Activated CD4-positive, alpha-beta memory T cell treated with anti-CD3 and anti-CD28 coated beads, Interleukin-2, amount 10 ng/mL, durations not matched to agents 7 days and 5 days (primary cell): ENCODE data around the gene TMC8. TPM values are rescaled to one million over a fixed set of nuclear protein-coding genes. Genes with fewer than 3 reads are reported as not detected.

Source experiments
- CTCF ChIA-PET: fragments of 350-600 bp; sonication (Branson Sonifier 250); formaldehyde crosslinking; loops from one replicate; lab custom pipeline; 2021; ENCODE audit warnings: antibody characterized with exemption, inconsistent platforms; lab: Charles Lee
- POLR2A ChIA-PET: fragments of 350-600 bp; sonication (Branson Sonifier 250); formaldehyde crosslinking; loops from one replicate; lab custom pipeline; 2021; ENCODE audit warnings: antibody characterized with exemption; lab: Charles Lee
- DNase-seq: peaks from one replicate; pipeline ENCODE4 v3.0.0-alpha.2; 2020
- H3K27ac Mint-ChIP-seq: one replicate; pipeline ENCODE4 v1.8.0; 2021; ENCODE audit warnings: mild to moderate bottlenecking, mixed read lengths
- H3K27me3 Mint-ChIP-seq: one replicate; pipeline ENCODE4 v1.8.0; 2021; ENCODE audit warnings: mixed read lengths
- H3K36me3 Mint-ChIP-seq: one replicate; pipeline ENCODE4 v1.8.0; 2021; ENCODE audit warnings: low read depth, mixed read lengths
- H3K4me1 Mint-ChIP-seq: one replicate; pipeline ENCODE4 v1.8.0; 2021; ENCODE audit warnings: mixed read lengths
- H3K4me3 Mint-ChIP-seq: one replicate; pipeline ENCODE4 v1.8.0; 2021; ENCODE audit warnings: mild to moderate bottlenecking, mixed read lengths
- H3K9me3 Mint-ChIP-seq: one replicate; pipeline ENCODE4 v1.8.0; 2021; ENCODE audit warnings: mixed read lengths
- total RNA-seq, 2 experiments: library from RNA; stranded (reverse); gene quantifications; one replicate each; pipeline ENCODE4 v1.2.3, GENCODE V29; 2021

Gene TMC8
- total RNA-seq, 2 experiments from 2014 or later: 316 to 334 TPM

DNA sequence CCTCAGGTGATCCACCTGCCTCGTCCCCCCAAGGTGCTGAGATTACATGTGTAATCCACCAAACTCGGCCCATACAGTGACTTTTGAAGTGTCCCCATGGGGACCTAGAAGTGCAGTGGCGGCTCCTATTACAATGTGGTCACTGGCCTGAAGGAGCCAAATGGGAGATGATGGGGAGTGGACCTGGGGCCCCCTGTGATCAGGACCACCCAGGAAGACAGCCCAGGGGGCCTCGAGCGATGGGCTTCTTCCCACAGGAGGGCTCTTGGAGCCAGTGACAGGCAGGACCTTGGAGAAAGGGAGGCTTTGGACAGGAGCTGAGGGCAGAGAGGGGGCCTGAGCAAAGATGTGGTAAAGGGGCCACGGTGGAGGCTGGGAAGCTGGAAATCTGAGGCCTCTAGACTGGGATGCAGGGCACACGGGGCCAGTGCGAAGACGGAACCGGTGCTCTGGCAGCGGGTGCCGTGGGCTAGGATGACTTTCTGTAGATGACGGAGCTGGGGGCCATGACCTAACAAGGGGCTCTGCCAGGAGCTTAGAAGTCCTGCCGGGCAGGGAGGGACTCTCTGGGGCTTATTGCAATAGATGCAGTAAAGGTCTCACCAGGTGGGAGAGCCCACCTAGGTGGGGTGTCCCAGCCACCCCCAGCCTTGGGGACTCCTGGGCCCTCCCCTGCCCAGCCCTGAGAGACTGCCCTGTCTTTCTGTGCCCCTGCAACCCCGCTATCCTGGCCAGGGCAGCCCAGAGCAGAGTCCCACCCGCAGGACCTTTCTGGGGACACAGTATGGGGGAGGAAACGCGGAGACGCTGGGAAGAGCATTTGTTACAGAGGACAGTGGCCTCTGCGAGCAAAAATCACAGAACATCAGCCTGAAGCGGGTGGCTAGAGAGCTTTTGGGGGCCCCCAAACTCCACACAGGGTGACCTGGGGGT is 12.9 kb downstream of the TMC8 start:
- no peak for DNase-seq
- CTCF ChIA-PET: interaction anchor here (0.7 to 1.7 kb wide), 3 partner anchors 9 to 107 kb away, joined by 3 to 5 read pairs (median 4); no protein-coding TSS in a partner anchor
- no peaks in the 10 kb centered on the region for H3K9me3 Mint-ChIP-seq
- peaks cover 42% of the 10 kb centered on the region for H3K4me1 Mint-ChIP-seq
- H3K4me3 Mint-ChIP-seq: no peak overlapping the region
- POLR2A ChIA-PET: interaction anchor here (1.1 to 14.6 kb wide), 11 partner anchors 9 to 112 kb away, joined by 3 to 332 read pairs (median 5); partner anchors contain the start of genes SYNGR2, TMC6 and TMC8
- no peaks in the 10 kb centered on the region for H3K27me3 Mint-ChIP-seq
- no peak overlapping the region for H3K27ac Mint-ChIP-seq
- peaks cover 28% of the 10 kb centered on the region for H3K36me3 Mint-ChIP-seq

DNA sequence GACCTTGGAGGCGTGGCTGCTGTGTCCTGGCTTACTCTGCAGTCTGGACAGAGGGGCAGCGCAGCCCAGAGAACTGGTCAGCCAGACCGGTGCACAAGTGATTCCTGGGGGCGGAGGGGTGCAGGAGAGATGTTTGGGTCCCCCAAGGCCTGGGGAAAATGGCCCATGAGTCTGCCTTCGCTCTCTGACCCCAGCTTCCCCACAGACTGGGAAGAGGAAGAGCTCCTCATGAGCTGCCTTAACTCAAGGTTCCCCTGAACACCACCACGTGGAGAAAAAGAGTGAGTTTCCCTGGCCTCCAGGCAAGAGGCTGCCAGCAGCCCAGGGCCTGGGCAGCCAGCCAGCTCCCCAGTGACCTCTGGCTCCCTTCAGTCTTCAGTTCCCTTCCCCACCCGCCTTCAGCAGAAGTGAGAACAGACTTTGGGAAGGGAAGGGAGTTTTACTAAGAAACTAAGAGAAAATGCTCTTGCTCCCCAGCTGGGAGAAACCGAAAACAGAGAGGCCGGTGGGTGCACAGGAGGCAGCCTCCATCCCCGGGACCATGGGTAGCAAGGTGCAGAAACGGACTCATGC is 13.7 kb downstream of the TMC8 start:
- DNase-seq: no peak
- Mint-ChIP-seq H3K4me1 (peaks cover 37% of the 10 kb centered on the region), H3K27me3 (no peaks in the 10 kb centered on the region), H3K9me3 (no peaks in the 10 kb centered on the region), H3K36me3 (peaks cover 24% of the 10 kb centered on the region), H3K4me3 (no peak overlapping the region), H3K27ac (no peak overlapping the region)
- CTCF ChIA-PET: interaction anchor here (0.5 to 1.7 kb wide), 3 partner anchors 10 to 32 kb away, joined by 3 to 5 read pairs (median 4); no protein-coding TSS in a partner anchor
- POLR2A ChIA-PET: interaction anchor here (1.1 to 14.6 kb wide), 11 partner anchors 9 to 112 kb away, joined by 3 to 332 read pairs (median 6); partner anchors contain the start of genes SYNGR2, TMC6 and TMC8

DNA sequence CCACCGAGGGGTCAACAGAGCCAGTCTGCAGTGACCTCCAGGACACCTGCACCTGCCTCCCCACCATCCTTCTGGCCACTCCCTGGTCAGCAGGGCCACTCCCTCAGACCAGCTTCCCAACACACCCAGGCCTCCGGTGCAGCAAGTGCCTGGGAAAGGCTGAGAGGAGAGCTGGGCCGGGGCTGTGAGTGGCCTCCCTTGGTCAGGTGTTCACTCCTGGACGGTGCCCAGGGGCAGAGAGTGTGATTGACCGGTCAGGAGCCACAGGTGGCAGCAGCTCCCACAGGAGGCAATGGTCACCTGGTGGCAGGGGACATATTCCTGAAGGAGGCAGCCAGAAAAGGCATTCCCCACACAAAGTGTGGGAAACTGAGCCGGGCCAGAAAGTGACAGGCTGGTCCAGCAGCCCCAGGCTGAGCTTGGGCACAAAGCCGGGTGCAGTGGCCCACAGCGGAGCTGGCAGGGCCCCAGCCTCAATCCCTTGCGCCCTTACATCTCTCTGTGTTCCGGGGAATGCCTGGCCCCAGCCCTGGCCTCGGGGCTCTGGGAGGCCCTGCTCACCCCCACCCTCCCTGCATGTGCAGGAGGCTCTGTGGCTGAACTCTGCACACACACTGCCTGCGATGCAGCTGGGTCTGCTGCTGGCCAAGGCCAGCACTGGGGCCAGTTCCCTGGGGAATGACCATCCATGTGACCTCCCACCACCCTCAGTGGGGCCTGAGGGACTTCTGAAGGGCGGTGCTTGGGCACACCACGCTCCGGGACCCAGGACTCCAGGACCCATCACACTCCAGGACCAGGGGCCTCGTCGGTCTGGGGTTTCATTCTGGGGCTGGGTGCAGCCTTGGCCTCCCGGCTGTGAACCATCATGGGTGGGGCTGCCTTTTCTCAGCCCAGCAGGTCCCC is 14.4 kb downstream of the TMC8 start:
- Mint-ChIP-seq H3K9me3 (no peaks in the 10 kb centered on the region), H3K4me1 (peaks cover 32% of the 10 kb centered on the region), H3K27ac (no peak overlapping the region), H3K27me3 (no peaks in the 10 kb centered on the region), H3K4me3 (no peak overlapping the region), H3K36me3 (peaks cover 20% of the 10 kb centered on the region)
- ChIA-PET POLR2A (interaction anchor here (1.3 to 14.6 kb wide), 10 partner anchors 8 to 92 kb away, joined by 3 to 332 read pairs (median 6); partner anchors contain the start of genes SYNGR2, TMC6 and TMC8), CTCF (interaction anchor here (0.5 to 1.7 kb wide), 3 partner anchors 10 to 32 kb away, joined by 3 to 5 read pairs (median 4); no protein-coding TSS in a partner anchor)
- DNase-seq: no peak

DNA sequence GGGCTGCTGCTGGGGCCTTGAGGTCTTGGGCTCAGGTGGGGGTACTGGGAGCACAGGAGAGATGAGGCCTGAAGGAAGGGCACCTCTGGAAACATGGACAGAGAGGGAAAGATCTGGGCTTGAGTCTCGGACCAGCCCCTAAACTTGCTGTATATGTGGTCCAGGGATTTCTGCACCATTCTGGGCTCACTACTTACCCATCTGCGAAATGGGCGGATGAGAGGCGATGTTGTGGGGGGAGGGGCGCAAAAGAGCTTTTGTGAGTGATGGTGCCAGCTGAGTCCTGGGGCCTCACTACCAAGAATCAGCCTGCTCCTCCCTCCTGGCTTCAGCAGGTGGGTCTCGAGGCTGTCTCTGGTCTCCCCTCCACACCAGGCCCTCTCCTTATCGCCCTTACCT is 15.9 kb downstream of the TMC8 start:
- H3K27ac Mint-ChIP-seq: no peak overlapping the region
- POLR2A ChIA-PET: interaction anchor here (1.0 kb wide), 1 partner anchor 33 kb away, joined by 3 read pairs; no protein-coding TSS in a partner anchor
- H3K4me1 Mint-ChIP-seq: peaks cover 22% of the 10 kb centered on the region
- H3K4me3 Mint-ChIP-seq: no peak overlapping the region
- no peaks in the 10 kb centered on the region for H3K9me3 Mint-ChIP-seq
- CTCF ChIA-PET: interaction anchor here (1.0 to 1.3 kb wide), 3 partner anchors 9 to 30 kb away, joined by 3 read pairs; no protein-coding TSS in a partner anchor
- H3K36me3 Mint-ChIP-seq: peaks cover 12% of the 10 kb centered on the region
- DNase-seq: no peak
- no peaks in the 10 kb centered on the region for H3K27me3 Mint-ChIP-seq

DNA sequence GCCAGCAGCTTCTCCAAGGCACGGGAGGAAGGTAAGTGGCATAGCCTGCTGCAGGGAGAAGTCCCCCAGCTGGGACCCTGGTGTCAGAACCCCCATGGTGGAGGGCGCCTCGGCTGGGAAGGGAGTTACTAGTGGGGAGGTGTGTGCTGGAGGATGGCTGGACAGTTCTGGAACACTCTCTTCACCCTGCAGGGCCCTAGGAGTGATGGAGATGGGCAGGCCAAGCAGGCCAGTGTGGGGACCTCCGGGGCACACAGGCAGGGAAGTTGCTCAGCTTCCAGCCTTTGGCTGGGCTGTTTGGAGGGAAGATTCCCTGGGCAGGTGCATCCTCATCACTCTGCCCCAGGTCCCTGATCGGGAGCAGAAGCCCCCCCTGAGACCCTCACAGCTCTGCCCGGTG is 16.3 kb downstream of the TMC8 start:
- Mint-ChIP-seq H3K4me1 (peaks cover 19% of the 10 kb centered on the region), H3K27ac (no peak overlapping the region), H3K4me3 (no peak overlapping the region), H3K9me3 (no peaks in the 10 kb centered on the region), H3K27me3 (no peaks in the 10 kb centered on the region), H3K36me3 (peaks cover 9% of the 10 kb centered on the region)
- no peak for DNase-seq
- CTCF ChIA-PET: interaction anchor here (1.0 to 1.3 kb wide), 4 partner anchors 9 to 30 kb away, joined by 3 to 5 read pairs (median 3); no protein-coding TSS in a partner anchor
- POLR2A ChIA-PET: interaction anchor here (1.0 kb wide), 1 partner anchor 33 kb away, joined by 3 read pairs; no protein-coding TSS in a partner anchor

DNA sequence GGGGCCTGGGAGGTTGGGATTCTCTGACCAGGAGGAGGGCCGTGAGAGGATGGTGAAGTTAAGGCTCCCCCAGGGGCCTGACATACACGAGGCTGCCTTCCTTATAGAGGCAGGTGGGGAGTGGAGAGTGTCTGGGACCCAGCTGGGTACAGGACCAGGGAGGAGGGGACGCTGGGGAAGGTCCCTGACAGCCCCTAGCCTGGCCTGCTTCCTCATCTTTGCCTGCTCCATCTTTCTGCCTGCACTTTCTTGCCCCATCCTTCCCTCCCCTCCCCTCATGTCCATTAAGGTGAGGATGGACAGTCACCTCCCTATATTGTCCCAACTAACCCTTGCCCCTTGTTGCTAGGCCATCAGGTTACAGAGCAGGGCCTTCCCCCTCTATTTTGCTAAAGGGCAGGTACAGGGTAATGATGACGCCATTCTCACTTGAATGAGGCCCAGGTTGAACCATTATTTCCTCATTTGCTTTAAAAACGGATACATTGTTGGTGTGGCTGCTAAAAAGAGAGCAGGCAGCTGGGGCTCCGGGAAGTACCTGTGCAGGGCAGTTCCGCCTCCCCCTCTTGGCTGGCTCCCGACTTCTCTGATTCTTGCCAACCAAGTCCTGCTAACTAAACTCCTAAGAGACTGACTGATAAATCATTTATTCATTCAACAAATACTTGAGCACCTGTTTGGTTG is 16.9 kb downstream of the TMC8 start:
- H3K4me3 Mint-ChIP-seq: no peak overlapping the region
- no peak for DNase-seq

GRCh38 chr17:78148286-78149016 is 17.9 kb downstream of the TMC8 start:
- CTCF ChIA-PET: interaction anchor here (0.8 to 2.1 kb wide), 2 partner anchors 13 to 63 kb away, joined by 3 to 6 read pairs; no protein-coding TSS in a partner anchor
- no peaks in the 10 kb centered on the region for H3K36me3 Mint-ChIP-seq

More for the DNA sequence above, 16.9 kb downstream of the TMC8 start:
- ChIA-PET CTCF (interaction anchor here (1.0 to 1.3 kb wide), 4 partner anchors 10 to 29 kb away, joined by 3 to 5 read pairs (median 3); no protein-coding TSS in a partner anchor), POLR2A (interaction anchor here (1.0 kb wide), 1 partner anchor 34 kb away, joined by 3 read pairs; no protein-coding TSS in a partner anchor)
- Mint-ChIP-seq H3K4me1 (peaks cover 14% of the 10 kb centered on the region), H3K36me3 (peaks cover 4% of the 10 kb centered on the region), H3K9me3 (no peaks in the 10 kb centered on the region), H3K27me3 (no peaks in the 10 kb centered on the region), H3K27ac (no peak overlapping the region)

DNA sequence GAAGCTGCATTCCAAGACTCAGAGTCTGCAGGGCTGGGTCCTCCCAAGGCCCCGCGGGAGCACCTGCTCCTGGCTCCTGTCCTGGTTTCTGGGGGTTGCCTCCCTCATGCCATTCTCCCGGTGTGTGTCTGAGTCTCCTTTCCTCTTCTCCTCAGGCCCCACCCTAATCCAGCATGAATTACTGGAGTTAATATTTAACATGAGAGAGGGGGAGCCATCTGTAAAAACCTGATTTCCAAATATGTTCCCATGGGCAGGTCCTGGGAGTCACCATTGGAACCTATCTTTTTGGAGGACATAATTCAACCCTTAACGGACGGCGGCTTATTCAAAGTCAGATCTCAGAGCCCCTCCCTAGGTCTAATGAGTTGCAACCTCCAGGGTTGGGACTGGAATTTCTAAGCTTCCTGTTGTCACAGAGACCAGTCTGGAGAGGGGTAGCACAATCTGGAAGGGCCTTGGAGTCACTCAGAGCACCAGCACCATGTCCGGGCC is 21.0 kb downstream of the TMC8 start:
- Mint-ChIP-seq H3K4me1 (peaks cover 17% of the 10 kb centered on the region), H3K27me3 (no peaks in the 10 kb centered on the region), H3K9me3 (no peaks in the 10 kb centered on the region), H3K4me3 (no peak overlapping the region), H3K27ac (no peak overlapping the region), H3K36me3 (no peaks in the 10 kb centered on the region)
- POLR2A ChIA-PET: interaction anchor here (3.1 kb wide), 1 partner anchor 8 kb away, joined by 12 read pairs; no protein-coding TSS in a partner anchor
- no peak for DNase-seq
- CTCF ChIA-PET: no interaction called here

More at GRCh38 chr17:78148286-78149016, 17.9 kb downstream of the TMC8 start:
- DNase-seq: no peak
- H3K27ac Mint-ChIP-seq: no peak overlapping the region
- no peaks in the 10 kb centered on the region for H3K27me3 Mint-ChIP-seq
- peaks cover 10% of the 10 kb centered on the region for H3K4me1 Mint-ChIP-seq
- POLR2A ChIA-PET: no interaction called here
- no peaks in the 10 kb centered on the region for H3K9me3 Mint-ChIP-seq
- no peak overlapping the region for H3K4me3 Mint-ChIP-seq

DNA sequence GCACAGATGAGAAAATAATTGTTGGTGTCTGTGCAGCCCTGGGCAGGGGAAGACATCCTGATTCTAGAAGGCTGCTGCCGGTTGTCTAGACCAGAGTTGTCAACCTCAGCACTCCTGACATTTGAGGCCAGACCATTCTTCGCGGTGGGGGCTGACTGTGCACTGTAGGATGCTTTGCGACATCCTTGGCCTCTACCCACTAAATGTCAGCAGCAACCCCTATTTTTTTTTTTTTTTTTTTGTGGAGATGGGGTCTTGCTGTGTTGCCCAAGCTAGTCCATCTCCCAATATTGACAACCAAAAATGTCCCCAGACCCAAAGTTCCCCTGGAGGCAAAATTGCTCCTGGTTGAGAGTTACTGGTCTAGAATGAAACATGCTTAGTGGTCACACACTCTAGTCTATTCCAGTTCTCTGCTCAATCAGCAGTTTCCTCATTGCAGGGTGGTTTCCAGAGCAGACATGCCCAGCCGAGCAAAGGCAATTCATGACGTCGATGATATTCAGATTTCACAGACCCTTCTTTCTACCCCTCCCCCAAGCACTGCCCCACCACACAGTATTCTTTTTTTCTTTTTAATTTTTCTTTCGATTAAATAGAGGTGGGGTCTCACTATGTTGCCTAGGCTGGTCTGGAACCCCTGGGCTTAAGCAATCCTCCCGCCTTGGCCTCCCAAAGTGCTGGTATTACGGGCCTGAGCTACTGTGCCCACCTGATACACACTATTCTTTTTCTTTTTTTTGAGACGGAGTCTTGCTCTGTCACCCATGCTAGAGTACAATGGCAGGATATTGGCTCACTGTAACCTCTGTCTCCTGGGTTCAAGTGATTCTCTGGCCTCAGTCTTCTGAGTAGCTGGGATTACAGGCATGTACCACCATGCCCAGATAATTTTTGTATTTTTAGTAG is 24.6 kb downstream of the TMC8 start:
- DNase-seq: peak; percentile 40
- POLR2A ChIA-PET: interaction anchor here (1.2 to 3.1 kb wide), 2 partner anchors 12 to 13 kb away, joined by 3 to 12 read pairs; no protein-coding TSS in a partner anchor
- CTCF ChIA-PET: no interaction called here
- Mint-ChIP-seq H3K27me3 (no peaks in the 10 kb centered on the region), H3K36me3 (no peaks in the 10 kb centered on the region), H3K4me1 (peaks cover 14% of the 10 kb centered on the region), H3K9me3 (no peaks in the 10 kb centered on the region), H3K4me3 (no peak overlapping the region), H3K27ac (peak overlapping the region; percentile 9)

GRCh38 chr17:78159575-78160158 is 29.1 kb downstream of the TMC8 start:
- Mint-ChIP-seq H3K4me1 (peaks cover 14% of the 10 kb centered on the region), H3K27ac (peak overlapping the region; percentile 28), H3K9me3 (no peaks in the 10 kb centered on the region), H3K27me3 (no peaks in the 10 kb centered on the region), H3K36me3 (no peaks in the 10 kb centered on the region), H3K4me3 (no peak overlapping the region)
- CTCF ChIA-PET: interaction anchor here (0.6 kb wide), 1 partner anchor 507 kb away, joined by 3 read pairs; no protein-coding TSS in a partner anchor
- no peak for DNase-seq
- POLR2A ChIA-PET: no interaction called here
